ENCODE measurements around the gene PAPPA2. TPM values are rescaled to one million over a fixed set of nuclear protein-coding genes. Genes with fewer than 3 reads are reported as not detected.

The PAPPA2 gene
- total and polyA plus RNA-seq, 2 of the 4 experiments (the other 2 are of a cell fraction), result 0.10 to 0.18 TPM

- no peaks in the 10 kb centered on the region for H4K20me1 ChIP-seq (ENCODE audit: insufficient read depth, low read length)
- dilution Hi-C loops (cut with HindIII; ENCODE audit: low sequenced_read_pairs, unreplicated experiment) (no loop called here), intact Hi-C loops (cut with micrococcal nuclease) (no loop called here), in situ Hi-C loops (cut with MboI; ENCODE audit: low sequenced_read_pairs) (no loop called here)
- H2BK20ac ChIP-seq (ENCODE audit: low read depth, low read length), result no peak overlapping the region
- ATAC-seq (ENCODE audit: low read depth), result no peak
- H2BK5ac ChIP-seq (ENCODE audit: low read depth, low read length, poor library complexity, severe bottlenecking), result no peak overlapping the region
- TF ChIP-seq BHLHE40 (IDR thresholded peaks at IDR 0.05; ENCODE audit: low read depth, low read length) (no peak), ELK1 (IDR thresholded peaks at IDR 0.05; ENCODE audit: borderline replicate concordance, low read depth, low read length) (no peak), RCOR1 (IDR thresholded peaks at IDR 0.05; ENCODE audit: insufficient replicate concordance, low read length) (no peak), RAD21 (IDR thresholded peaks at IDR 0.05; ENCODE audit: low read length) (no peak), SMC3 (IDR thresholded peaks at IDR 0.05; ENCODE audit: low read depth, low read length) (no peak)
- no peak overlapping the region for H2AK5ac ChIP-seq (ENCODE audit: low read depth, low read length)
- no peak overlapping the region for H3K4ac ChIP-seq (ENCODE audit: low read depth, low read length)
- H3K4me1 ChIP-seq (ENCODE audit: control insufficient read depth, insufficient read depth, low read length), result no peaks in the 10 kb centered on the region
- H4K8ac ChIP-seq (ENCODE audit: low read depth in 2 of 2, low read length in 2 of 2), result no peak overlapping the region
- no peak overlapping the region for H2BK120ac ChIP-seq (ENCODE audit: low read depth, low read length)
- no peak overlapping the region for H2AFZ ChIP-seq (replicated peaks; ENCODE audit: low read length, poor library complexity)
- H3K9me1 ChIP-seq (ENCODE audit: insufficient read depth, low read length), result no peaks in the 10 kb centered on the region
- no peak for DNase-seq
- H3K14ac ChIP-seq (replicated peaks; ENCODE audit: low read depth, low read length), result no peak overlapping the region
- POLR2A ChIA-PET (ENCODE audit: unreplicated experiment), result no interaction called here
- no peak overlapping the region for H4K91ac ChIP-seq (ENCODE audit: insufficient read depth, low read depth, low read length)
- no peak overlapping the region for H3K56ac ChIP-seq (ENCODE audit: extremely low read depth, insufficient read depth, low read length)
- peaks cover 3% of the 10 kb centered on the region; the same call in 1 of the 2 replicates for H3K9me3 ChIP-seq (ENCODE audit: control insufficient read depth, insufficient read depth, low read length)
- H3K27me3 ChIP-seq (ENCODE audit: control insufficient read depth, insufficient read depth, low read length), result no peaks in the 10 kb centered on the region
- H3K18ac ChIP-seq (ENCODE audit: low read depth, low read length), result no peak overlapping the region
- WGBS, 2 experiments (ENCODE audit: extremely low coverage in 2 of 2, insufficient read length in 1 of 2), result 25% methylated on average over 1 of the region's 1 CpG; no CpG with 5 or more reads in 1 of the 2 experiments
- no peak overlapping the region for H3K23ac ChIP-seq (ENCODE audit: low read depth, low read length)
- H3K4me2 ChIP-seq (ENCODE audit: low read depth, low read length), result no peak overlapping the region
- no TSS peak for BruUV-seq (replicated peaks)
- no peak overlapping the region for H2BK15ac ChIP-seq (ENCODE audit: low read depth, low read length)
- no peak overlapping the region for H2AK9ac ChIP-seq (replicated peaks; ENCODE audit: low read depth, low read length, poor library complexity)
- CTCF ChIA-PET, result no interaction called here
- no peak overlapping the region for H3K4me3 ChIP-seq (ENCODE audit: insufficient read depth, low read depth, low read length)
- H3K79me1 ChIP-seq (ENCODE audit: low read depth in 1 of 2, low read length in 2 of 2), result no peaks in the 10 kb centered on the region
- no peak overlapping the region for H3K27ac ChIP-seq (ENCODE audit: insufficient read depth, low read length)
- H3K9ac ChIP-seq (ENCODE audit: low read depth, low read length), result no peak overlapping the region
- H4K5ac ChIP-seq (ENCODE audit: low read depth, low read length), result no peak overlapping the region
- H3K36me3 ChIP-seq (ENCODE audit: control insufficient read depth, insufficient read depth, low read length), result no peaks in the 10 kb centered on the region
Observed at GRCh38 chr1:176485083-176485482, 22.1 kb downstream of the PAPPA2 start.
